ENCODE data around the gene IRS1. TPM values are rescaled to one million over a fixed set of nuclear protein-coding genes. Genes with fewer than 3 reads are reported as not detected.

Gene IRS1
- total and polyA plus RNA-seq, 2 of the 4 experiments (the other 2 are of a cell fraction), result 21.1 to 37.1 TPM

DNA sequence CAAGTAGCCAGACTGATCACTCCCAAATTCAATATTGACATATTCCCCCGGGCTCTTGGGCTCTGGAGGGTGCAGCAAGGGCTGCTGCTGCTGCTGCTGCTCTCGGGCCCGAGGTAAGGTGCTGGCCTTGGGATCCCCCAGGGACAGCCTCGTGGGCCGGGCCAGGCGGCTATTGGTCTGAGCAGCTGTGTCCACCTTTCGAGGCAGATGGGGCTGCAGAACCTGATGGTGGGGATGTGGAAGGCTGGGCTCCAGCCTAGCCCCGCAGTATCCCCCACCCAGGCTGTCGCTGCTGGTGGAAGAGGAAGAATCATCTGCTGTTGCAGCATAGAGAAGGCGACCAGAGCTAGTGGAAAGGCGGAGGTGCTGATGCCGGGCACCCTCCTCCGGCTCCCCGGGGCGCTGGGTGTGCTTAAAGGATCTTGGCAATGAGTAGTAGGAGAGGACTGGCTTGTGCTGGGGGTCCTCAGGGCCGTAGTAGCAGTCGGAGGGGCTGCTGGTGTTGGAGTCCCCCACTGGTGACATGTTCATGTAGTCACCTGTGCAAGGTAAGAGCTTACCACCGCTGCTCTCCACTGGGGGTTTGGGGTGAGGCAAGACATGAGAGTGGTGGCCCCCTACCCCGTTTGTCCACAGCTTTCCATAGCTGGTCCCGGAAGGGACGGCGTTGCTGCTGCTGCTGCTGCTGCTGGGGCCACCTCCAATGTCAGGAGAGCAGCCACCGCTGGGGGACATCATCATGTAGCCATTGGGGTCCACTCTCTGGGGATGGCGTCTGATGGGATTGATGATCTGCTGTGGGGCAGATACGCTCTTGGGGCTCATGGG, 3.4 kb downstream of the IRS1 start (continued):
- no peak for TF ChIP-seq RFX5 (IDR thresholded peaks at IDR 0.05; ENCODE audit: low read depth, low read length)
- no peak for TF ChIP-seq MAZ (IDR thresholded peaks at IDR 0.05; ENCODE audit: borderline replicate concordance, low read depth, low read length)
- TF ChIP-seq POLR2A (IDR thresholded peaks at IDR 0.05; ENCODE audit: low read depth, low read length), result no peak

Measured in IMR-90 (cell line).